Lower leg skin (tissue), 3 donors: ENCODE measurements around the gene SPG21.

Source experiments
- CTCF ChIP-seq, 3 donors: fragments of 450-650 bp; IDR thresholded peaks; one replicate each; pipeline ENCODE4 v1.5.1; 2016; ENCODE audit warnings: antibody characterized with exemption in 3 of 3, mild to moderate bottlenecking in 3 of 3, moderate library complexity in 2 of 3
- POLR2A ChIP-seq, 2 donors: fragments of 450-650 bp; IDR thresholded peaks; one replicate each; pipeline ENCODE4 v1.6.1; 2016 to 2017; ENCODE audit warnings: antibody characterized with exemption in 2 of 2, mild to moderate bottlenecking in 1 of 2, moderate library complexity in 1 of 2

GRCh38 chr15:64930778-64931371 is 58.8 kb downstream of the SPG21 start:
- no peak for TF ChIP-seq CTCF (IDR thresholded peaks at IDR 0.05)
- no peak for TF ChIP-seq POLR2A (IDR thresholded peaks at IDR 0.05)
